Body of pancreas (tissue), 4 donors: Measurements from ENCODE around the gene KRT6A. TPM values are rescaled to one million over a fixed set of nuclear protein-coding genes. Genes with fewer than 3 reads are reported as not detected.

Experiments used
- ATAC-seq: fragments of 150-250 bp; one replicate; pipeline ENCODE4 v1.9.1; 2016
- DNase-seq, 4 donors: peaks; one replicate each; pipeline ENCODE4 v3.0.0-alpha.2; 2019
- H3K27ac ChIP-seq, 4 donors: fragments of 200-600 bp; sonication (generic); 1 replicate in 3 of 4; 2 replicates in 1 of 4; pipeline versions ENCODE4 v1.5.1 to v1.6.1; 2016 to 2019; ENCODE audit warnings: mild to moderate bottlenecking in 1 of 4, mixed read lengths in 1 of 4, moderate library complexity in 1 of 4
- H3K27me3 ChIP-seq, 2 donors: fragments of 200-600 bp; sonication (generic); one replicate each; pipeline ENCODE4 v1.6.0; 2016; ENCODE audit warnings: mild to moderate bottlenecking in 1 of 2
- H3K36me3 ChIP-seq, 2 donors: fragments of 200-600 bp; sonication (generic); replicated peaks in 1 of 2; 2 replicates each; pipeline ENCODE4 v1.5.1; 2016; ENCODE audit warnings: low read depth in 2 of 2; ENCODE audit not compliant: insufficient read depth in 1 of 2
- H3K4me1 ChIP-seq: fragments of 200-600 bp; sonication (generic); one replicate; pipeline ENCODE4 v1.6.0; 2016
- H3K4me3 ChIP-seq, 2 donors: fragments of 200-600 bp; sonication (generic); 1 replicate in 1 of 2; 2 replicates in 1 of 2; pipeline ENCODE4 v1.5.1; 2016 to 2019
- H3K9me3 ChIP-seq, 3 donors: fragments of 200-600 bp; sonication (generic); 1 replicate in 2 of 3; 2 replicates in 1 of 3; pipeline ENCODE4 v1.5.1; 2016
- POLR2A ChIP-seq, 3 donors: fragments of 450-650 bp; IDR thresholded peaks; one replicate each; pipeline ENCODE4 v1.6.1; 2016; ENCODE audit warnings: antibody characterized with exemption in 3 of 3, mild to moderate bottlenecking in 2 of 3
- WGBS, 2 donors: methylation state at CpG; one replicate each; pipeline ENCODE4 v1.1.5; 2017; 5-methylcytosine and 5-hydroxymethylcytosine counted together
- intact Hi-C: fragments of 100-400 bp; cut with DNase I; formaldehyde crosslinking; loops from one replicate; pipeline ENCODE4 v1.15.1; 2023
- total RNA-seq, 2 donors: library from RNA; depleted of rRNA; stranded (reverse); fragments of >200 nt; gene quantifications; one replicate each; pipeline ENCODE4 v1.1.0, GENCODE V29; 2016
- TF ChIP-seq, protein P1 (sequence below), 7 experiments: fragments of 450-650 bp in 4 of 7; fragments of 200-600 bp in 3 of 7; sonication (generic) in 3 of 7; IDR thresholded peaks; one replicate each; pipeline ENCODE4 v1.5.1; 2016 to 2019; ENCODE audit warnings: antibody characterized with exemption in 7 of 7

Gene KRT6A
- total RNA-seq, 2 donors from 2014 or later, result not detected

DNA sequence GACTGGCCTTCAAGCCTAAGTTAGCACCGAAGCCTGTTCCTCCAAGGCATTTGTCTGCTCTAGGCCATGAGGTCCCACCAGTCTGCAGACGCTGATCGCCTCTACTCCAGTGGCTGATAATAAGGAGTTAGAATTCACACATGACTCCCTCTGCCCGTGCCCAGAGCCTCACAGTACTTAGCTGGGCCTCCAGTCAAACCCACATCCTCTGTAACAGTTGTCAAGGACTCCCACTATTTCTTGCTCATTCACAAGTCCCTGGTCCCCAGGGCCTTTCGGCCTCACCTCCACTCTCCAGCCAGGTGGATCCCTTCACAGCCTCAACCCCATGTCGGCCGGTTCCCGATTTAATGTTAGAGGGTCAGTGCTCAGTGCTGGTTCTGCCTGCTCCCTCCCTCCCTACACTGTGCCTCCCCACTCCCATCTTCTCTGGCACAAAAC lies 33.5 kb upstream of the KRT6A start:
- ATAC-seq (no peak), DNase-seq (peak in 1 of 4 donors; percentile 4)
- Histone ChIP-seq H3K4me1 (peaks cover 25% of the 10 kb centered on the region), H3K27ac (no peak overlapping the region), H3K27me3 (no peaks in the 10 kb centered on the region), H3K4me3 (no peak overlapping the region), H3K9me3 (no peaks in the 10 kb centered on the region), H3K36me3 (no peaks in the 10 kb centered on the region)
- 81 to 83% methylated on average over 8 of the region's 8 CpGs for WGBS, 2 donors
- intact Hi-C loops, result no loop called here
- no peak for TF ChIP-seq POLR2A (IDR thresholded peaks at IDR 0.05)
- TF ChIP-seq, protein P1, sequence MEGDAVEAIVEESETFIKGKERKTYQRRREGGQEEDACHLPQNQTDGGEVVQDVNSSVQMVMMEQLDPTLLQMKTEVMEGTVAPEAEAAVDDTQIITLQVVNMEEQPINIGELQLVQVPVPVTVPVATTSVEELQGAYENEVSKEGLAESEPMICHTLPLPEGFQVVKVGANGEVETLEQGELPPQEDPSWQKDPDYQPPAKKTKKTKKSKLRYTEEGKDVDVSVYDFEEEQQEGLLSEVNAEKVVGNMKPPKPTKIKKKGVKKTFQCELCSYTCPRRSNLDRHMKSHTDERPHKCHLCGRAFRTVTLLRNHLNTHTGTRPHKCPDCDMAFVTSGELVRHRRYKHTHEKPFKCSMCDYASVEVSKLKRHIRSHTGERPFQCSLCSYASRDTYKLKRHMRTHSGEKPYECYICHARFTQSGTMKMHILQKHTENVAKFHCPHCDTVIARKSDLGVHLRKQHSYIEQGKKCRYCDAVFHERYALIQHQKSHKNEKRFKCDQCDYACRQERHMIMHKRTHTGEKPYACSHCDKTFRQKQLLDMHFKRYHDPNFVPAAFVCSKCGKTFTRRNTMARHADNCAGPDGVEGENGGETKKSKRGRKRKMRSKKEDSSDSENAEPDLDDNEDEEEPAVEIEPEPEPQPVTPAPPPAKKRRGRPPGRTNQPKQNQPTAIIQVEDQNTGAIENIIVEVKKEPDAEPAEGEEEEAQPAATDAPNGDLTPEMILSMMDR (IDR thresholded peaks at IDR 0.05), result no peak

DNA sequence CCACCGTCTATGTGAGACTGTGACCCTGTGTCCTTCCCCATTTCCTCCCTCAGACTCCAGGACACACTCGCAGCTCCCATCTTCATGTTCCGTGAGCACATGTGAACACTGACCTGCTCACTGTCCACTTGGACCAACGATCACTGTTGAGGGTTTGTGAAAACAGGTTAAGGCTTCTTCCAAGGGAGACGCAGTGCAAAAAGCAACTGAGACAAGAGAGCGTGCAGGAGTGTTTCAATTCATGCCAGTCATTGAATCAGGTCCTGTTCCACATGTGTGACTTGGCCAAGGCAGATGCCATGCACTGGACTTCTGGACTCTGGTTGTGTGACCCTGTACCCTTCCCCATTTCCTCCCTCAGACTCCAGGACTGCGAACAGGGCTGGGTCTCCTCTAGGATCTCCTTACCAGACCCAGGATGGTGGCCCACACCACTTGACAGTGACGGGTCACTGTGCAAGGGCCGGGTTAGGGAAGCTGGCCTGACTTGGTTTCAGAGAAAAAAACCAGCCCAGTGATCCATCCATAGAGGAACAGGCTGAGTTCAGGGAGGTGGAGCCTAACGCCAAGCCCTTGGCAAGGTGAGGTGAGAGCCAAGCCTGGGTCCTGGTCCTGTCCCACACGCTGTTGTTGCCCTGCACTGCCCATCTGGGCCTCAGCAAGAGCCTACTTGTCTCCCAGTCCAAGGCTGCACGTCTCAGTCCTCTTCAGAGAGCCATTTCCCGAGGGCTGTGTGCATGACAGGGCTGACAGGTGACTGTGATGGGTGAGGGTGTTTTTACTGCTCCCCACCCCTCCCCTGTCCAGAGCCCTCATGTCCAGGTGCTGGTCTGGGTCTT lies 32.8 kb upstream of the KRT6A start:
- Histone ChIP-seq H3K36me3 (no peaks in the 10 kb centered on the region), H3K4me3 (no peak overlapping the region), H3K27me3 (no peaks in the 10 kb centered on the region), H3K9me3 (no peaks in the 10 kb centered on the region), H3K27ac (no peak overlapping the region), H3K4me1 (peaks cover 31% of the 10 kb centered on the region)
- intact Hi-C loops, result no loop called here
- no peak for TF ChIP-seq POLR2A (IDR thresholded peaks at IDR 0.05)
- TF ChIP-seq, protein P1 (IDR thresholded peaks at IDR 0.05), result no peak
- no peak for ATAC-seq
- peak in 1 of 4 donors; percentile 5 for DNase-seq
- WGBS, 2 donors, result 76 to 77% methylated on average over 10 to 13 of the region's 13 CpGs

DNA sequence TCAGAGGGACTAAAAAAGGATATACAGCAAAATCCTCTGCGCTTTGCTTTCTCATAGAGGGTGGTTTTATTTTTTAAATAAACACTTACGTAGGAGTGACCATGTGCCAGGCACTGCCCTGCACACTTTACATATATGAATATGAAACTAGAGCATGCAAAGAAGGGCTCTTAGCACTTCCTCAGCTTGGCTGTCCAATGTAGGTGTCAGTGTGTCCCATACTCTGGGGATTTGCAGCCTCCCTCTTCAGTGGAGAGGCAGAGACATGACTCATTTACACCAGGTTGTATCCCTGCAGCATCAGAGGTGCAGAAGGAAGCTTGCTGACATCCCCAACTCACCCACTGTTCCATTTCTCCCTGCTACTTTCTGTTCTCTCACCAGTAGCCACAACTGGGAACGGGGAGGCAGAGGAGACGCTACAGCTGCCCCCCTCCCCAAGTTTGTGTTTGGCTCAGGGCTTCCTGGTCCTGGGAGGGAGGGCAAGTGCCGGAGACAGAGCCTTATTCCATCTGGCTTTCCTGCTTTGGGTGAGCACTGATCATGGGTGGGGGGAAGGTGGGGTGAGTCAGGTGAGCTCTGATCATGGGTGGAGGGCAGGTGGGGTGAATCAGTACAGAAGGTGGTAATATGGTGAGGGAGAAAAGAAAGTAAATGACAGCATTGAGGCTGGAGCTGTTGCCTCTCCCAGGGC lies 32.0 kb upstream of the KRT6A start:
- ATAC-seq, result no peak
- TF ChIP-seq, protein P1 (IDR thresholded peaks at IDR 0.05), result no peak
- no peak for TF ChIP-seq POLR2A (IDR thresholded peaks at IDR 0.05)
- Histone ChIP-seq H3K4me3 (no peak overlapping the region), H3K27me3 (no peaks in the 10 kb centered on the region), H3K36me3 (no peaks in the 10 kb centered on the region), H3K9me3 (no peaks in the 10 kb centered on the region), H3K4me1 (peaks cover 36% of the 10 kb centered on the region), H3K27ac (no peak overlapping the region)
- intact Hi-C loops, result no loop called here
- WGBS, 2 donors, result 84 to 88% methylated on average over 5 of the region's 5 CpGs
- peak in 1 of 4 donors; percentile 1 for DNase-seq

DNA sequence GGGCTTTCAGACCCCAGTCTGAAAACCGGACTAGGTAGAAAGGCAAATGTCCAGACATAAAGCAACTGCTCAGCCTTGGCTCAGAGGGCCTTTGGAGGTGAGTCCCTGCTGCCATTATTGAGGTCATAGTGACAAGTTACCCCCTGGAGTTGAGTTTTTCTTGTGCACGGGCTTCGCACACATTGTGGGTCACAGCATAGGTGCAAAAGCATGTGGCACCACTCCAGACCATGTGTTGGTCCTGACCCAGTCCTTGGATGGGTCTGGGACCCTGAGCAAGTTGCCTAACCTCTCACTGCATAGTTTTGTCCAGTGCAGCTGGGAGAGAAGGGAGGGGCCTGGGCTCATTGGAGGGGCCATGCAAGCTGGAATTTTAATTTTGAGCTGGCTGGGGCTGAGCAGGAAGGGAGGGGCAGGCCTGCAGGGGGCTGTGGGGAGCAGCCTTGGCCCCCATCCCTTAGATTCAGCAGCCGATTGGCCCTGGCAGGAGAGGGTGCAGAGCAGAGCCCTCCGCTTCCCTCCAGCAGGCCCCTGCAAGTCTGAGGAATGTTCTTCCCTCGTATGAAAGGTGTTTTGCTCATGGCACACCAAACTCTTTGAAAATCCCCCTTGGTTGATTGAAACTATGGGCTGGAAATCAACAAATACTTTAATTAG lies 31.3 kb upstream of the KRT6A start:
- no peak for TF ChIP-seq POLR2A (IDR thresholded peaks at IDR 0.05)
- TF ChIP-seq, protein P1 (IDR thresholded peaks at IDR 0.05), result no peak
- H3K27me3 ChIP-seq, result no peaks in the 10 kb centered on the region
- DNase-seq, result no peak
- WGBS, 2 donors, result 75 to 78% methylated on average over 6 of the region's 6 CpGs
- intact Hi-C loops, result no loop called here
- H3K27ac ChIP-seq, result no peak overlapping the region
- peaks cover 36% of the 10 kb centered on the region for H3K4me1 ChIP-seq
- ATAC-seq, result no peak
- H3K9me3 ChIP-seq, result no peaks in the 10 kb centered on the region
- no peaks in the 10 kb centered on the region for H3K36me3 ChIP-seq
- no peak overlapping the region for H3K4me3 ChIP-seq
